Body of pancreas (tissue), 4 donors: ENCODE measurements around the gene F2R.

Experiments used
- POLR2A ChIP-seq, 3 donors: fragments of 450-650 bp; IDR thresholded peaks; one replicate each; pipeline ENCODE4 v1.6.1; 2016; ENCODE audit warnings: antibody characterized with exemption in 3 of 3, mild to moderate bottlenecking in 2 of 3
- TF ChIP-seq, protein P1 (sequence below), 7 experiments: fragments of 450-650 bp in 4 of 7; fragments of 200-600 bp in 3 of 7; sonication (generic) in 3 of 7; IDR thresholded peaks; one replicate each; pipeline ENCODE4 v1.5.1; 2016 to 2019; ENCODE audit warnings: antibody characterized with exemption in 7 of 7

DNA sequence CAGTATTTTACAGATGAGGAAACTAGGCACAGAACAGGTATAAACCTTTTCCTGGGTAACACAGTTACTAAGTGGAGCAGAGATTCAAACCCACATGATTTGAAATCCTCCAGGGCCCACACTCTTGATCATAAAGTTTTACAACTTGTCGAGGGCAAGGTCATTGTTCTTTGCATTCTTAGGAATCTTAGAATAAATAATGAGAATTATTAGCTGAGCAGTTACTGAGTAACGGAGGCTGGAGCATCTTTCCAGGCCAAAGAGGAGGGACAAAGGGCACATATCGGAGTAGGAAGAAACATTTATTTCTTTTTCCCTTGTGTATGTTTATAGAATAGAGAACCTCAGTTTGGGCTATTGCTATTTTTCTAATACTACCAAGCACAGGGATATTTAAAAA, 27.1 kb upstream of the F2R start:
- TF ChIP-seq, protein P1, sequence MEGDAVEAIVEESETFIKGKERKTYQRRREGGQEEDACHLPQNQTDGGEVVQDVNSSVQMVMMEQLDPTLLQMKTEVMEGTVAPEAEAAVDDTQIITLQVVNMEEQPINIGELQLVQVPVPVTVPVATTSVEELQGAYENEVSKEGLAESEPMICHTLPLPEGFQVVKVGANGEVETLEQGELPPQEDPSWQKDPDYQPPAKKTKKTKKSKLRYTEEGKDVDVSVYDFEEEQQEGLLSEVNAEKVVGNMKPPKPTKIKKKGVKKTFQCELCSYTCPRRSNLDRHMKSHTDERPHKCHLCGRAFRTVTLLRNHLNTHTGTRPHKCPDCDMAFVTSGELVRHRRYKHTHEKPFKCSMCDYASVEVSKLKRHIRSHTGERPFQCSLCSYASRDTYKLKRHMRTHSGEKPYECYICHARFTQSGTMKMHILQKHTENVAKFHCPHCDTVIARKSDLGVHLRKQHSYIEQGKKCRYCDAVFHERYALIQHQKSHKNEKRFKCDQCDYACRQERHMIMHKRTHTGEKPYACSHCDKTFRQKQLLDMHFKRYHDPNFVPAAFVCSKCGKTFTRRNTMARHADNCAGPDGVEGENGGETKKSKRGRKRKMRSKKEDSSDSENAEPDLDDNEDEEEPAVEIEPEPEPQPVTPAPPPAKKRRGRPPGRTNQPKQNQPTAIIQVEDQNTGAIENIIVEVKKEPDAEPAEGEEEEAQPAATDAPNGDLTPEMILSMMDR (IDR thresholded peaks at IDR 0.05): no peak
- no peak for TF ChIP-seq POLR2A (IDR thresholded peaks at IDR 0.05)
